Gastroesophageal sphincter (tissue), 3 donors: Measurements from ENCODE around the gene TRIM22.

Experiments used
- EP300 ChIP-seq: sonication (generic); formaldehyde crosslinking; IDR thresholded peaks from one replicate; pipeline ENCODE4 v1.6.1; 2017; ENCODE audit warnings: antibody characterized with exemption, mild to moderate bottlenecking
- POLR2A ChIP-seq, 2 donors: fragments of 450-650 bp; IDR thresholded peaks; one replicate each; pipeline ENCODE4 v1.6.1; 2017; ENCODE audit warnings: antibody characterized with exemption in 2 of 2, mild to moderate bottlenecking in 2 of 2, moderate library complexity in 1 of 2
- POLR2AphosphoS5 ChIP-seq: sonication (generic); formaldehyde crosslinking; IDR thresholded peaks from one replicate; pipeline ENCODE4 v1.6.1; 2017; ENCODE audit warnings: antibody characterized with exemption
- TF ChIP-seq, protein P1 (sequence below), 4 experiments: fragments of 200-600 bp in 2 of 4; fragments of 450-650 bp in 2 of 4; sonication (generic) in 1 of 4; IDR thresholded peaks; one replicate each; pipeline ENCODE4 v1.5.1; 2017 to 2019; ENCODE audit warnings: antibody characterized with exemption in 4 of 4, mild to moderate bottlenecking in 2 of 4, moderate library complexity in 2 of 4

DNA sequence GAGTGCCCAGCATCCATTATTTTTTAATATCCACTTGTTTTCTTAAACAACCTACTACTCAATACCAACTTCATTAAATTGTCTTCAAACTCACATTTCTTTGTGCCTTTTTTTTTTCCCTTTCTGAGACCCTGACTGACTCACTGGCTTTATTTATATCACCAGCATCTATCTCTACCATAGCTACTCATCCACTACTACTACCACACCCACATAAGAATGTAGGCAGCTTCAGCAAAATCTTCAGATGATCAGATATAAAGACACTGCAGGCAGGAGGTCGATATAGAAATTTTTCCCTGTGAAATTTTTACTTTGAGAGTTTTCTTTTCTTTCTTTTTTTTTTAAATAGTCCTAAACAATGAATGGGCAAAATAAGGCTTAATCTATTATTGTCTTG is 48.8 kb downstream of the TRIM22 start:
- TF ChIP-seq, protein P1, sequence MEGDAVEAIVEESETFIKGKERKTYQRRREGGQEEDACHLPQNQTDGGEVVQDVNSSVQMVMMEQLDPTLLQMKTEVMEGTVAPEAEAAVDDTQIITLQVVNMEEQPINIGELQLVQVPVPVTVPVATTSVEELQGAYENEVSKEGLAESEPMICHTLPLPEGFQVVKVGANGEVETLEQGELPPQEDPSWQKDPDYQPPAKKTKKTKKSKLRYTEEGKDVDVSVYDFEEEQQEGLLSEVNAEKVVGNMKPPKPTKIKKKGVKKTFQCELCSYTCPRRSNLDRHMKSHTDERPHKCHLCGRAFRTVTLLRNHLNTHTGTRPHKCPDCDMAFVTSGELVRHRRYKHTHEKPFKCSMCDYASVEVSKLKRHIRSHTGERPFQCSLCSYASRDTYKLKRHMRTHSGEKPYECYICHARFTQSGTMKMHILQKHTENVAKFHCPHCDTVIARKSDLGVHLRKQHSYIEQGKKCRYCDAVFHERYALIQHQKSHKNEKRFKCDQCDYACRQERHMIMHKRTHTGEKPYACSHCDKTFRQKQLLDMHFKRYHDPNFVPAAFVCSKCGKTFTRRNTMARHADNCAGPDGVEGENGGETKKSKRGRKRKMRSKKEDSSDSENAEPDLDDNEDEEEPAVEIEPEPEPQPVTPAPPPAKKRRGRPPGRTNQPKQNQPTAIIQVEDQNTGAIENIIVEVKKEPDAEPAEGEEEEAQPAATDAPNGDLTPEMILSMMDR (IDR thresholded peaks at IDR 0.05) = no peak
- TF ChIP-seq POLR2A (IDR thresholded peaks at IDR 0.05) (no peak), POLR2AphosphoS5 (no peak), EP300 (no peak)
